HG03558 (cell line): ENCODE results near the gene HS3ST4.
"Not testable (repeated sequence)": the region's sequence is repeated elsewhere in the genome, so short reads cannot be mapped to it uniquely, and the experiment has no call there.

ENCODE experiments used
- ATAC-seq: cut with Tn5 transposase; IDR thresholded peaks from one replicate; pipeline ENCODE4 v1.9.1; 2021; ENCODE audit warnings: moderate number of reproducible peaks; ENCODE audit not compliant: unreplicated experiment; ENCODE audit errors: extremely low read depth

The HS3ST4 gene

GRCh38 chr16:25959221-25959620 lies 267.5 kb downstream of the HS3ST4 start:
- no peak for ATAC-seq

- peak; percentile 80 for ATAC-seq
Measured at GRCh38 chr16:25966172-25967097, 274.7 kb downstream of the HS3ST4 start.

- ATAC-seq = no peak
Measured at GRCh38 chr16:25977121-25977520, 285.4 kb downstream of the HS3ST4 start.

GRCh38 chr16:25978218-25978617 lies 286.5 kb downstream of the HS3ST4 start:
- ATAC-seq = no peak

GRCh38 chr16:25988084-25988483 lies 296.3 kb downstream of the HS3ST4 start:
- no peak for ATAC-seq

GRCh38 chr16:25988882-25989281 lies 297.1 kb downstream of the HS3ST4 start:
- ATAC-seq = no peak

GRCh38 chr16:25996052-25996451 lies 304.3 kb downstream of the HS3ST4 start:
- no peak for ATAC-seq

GRCh38 chr16:26005336-26005735 lies 313.6 kb downstream of the HS3ST4 start:
- no peak for ATAC-seq

- no peak for ATAC-seq
Measured at GRCh38 chr16:26012376-26012775, 320.6 kb downstream of the HS3ST4 start.

GRCh38 chr16:26015776-26016175 lies 324.0 kb downstream of the HS3ST4 start:
- no peak for ATAC-seq

- no peak for ATAC-seq
Measured at GRCh38 chr16:26016989-26017388, 325.2 kb downstream of the HS3ST4 start.

- ATAC-seq = no peak
Measured at GRCh38 chr16:26019381-26020242, 327.9 kb downstream of the HS3ST4 start.

- no peak for ATAC-seq
Measured at GRCh38 chr16:26026709-26027450, 335.1 kb downstream of the HS3ST4 start.

- ATAC-seq = no peak
Measured at GRCh38 chr16:26031286-26031685, 339.5 kb downstream of the HS3ST4 start.

GRCh38 chr16:26032661-26033060 lies 340.9 kb downstream of the HS3ST4 start:
- ATAC-seq = not testable (repeated sequence)

GRCh38 chr16:26041952-26042668 lies 350.4 kb downstream of the HS3ST4 start:
- no peak for ATAC-seq

- ATAC-seq = no peak
Measured at GRCh38 chr16:26050472-26050871, 358.7 kb downstream of the HS3ST4 start.

GRCh38 chr16:26051063-26051462 lies 359.3 kb downstream of the HS3ST4 start:
- ATAC-seq = no peak

- no peak for ATAC-seq
Measured at GRCh38 chr16:26053889-26054288, 362.1 kb downstream of the HS3ST4 start.

- no peak for ATAC-seq
Measured at GRCh38 chr16:26058326-26058725, 366.6 kb downstream of the HS3ST4 start.
